LNCAP (cell line): ENCODE data around the gene RASGRP4.

ENCODE experiments used
- TF ChIP-seq, protein P1 (sequence below): fragments of 450-650 bp; IDR thresholded peaks from 2 replicates; pipeline ENCODE4 v1.5.1; 2017; ENCODE audit warnings: mild to moderate bottlenecking

The RASGRP4 gene

DNA sequence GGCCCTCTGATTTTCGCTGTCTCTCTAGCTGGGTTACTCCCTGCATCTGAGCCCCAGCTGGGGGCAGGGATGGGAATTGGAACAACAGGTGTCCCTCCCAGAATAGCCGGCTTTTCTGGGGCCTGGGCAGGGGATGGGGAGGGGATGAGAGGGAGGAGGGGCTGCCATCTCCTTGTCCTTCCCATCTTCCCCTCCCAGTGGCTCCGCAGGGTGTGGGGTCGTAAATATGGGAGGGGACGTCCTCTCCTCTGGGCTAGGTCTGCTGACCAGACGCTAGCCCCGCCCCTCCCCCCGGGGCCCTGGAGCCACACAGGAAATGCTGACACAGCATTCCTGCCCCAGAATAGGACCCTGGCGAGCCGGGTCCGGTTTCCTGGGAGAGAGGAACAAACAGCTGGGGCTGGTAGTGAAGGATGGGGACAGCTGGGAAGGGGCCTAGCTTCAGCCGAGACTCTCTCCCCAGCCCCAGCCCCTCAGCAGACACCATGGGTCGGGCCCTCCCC lies 8.6 kb upstream of the RASGRP4 start:
- TF ChIP-seq, protein P1, sequence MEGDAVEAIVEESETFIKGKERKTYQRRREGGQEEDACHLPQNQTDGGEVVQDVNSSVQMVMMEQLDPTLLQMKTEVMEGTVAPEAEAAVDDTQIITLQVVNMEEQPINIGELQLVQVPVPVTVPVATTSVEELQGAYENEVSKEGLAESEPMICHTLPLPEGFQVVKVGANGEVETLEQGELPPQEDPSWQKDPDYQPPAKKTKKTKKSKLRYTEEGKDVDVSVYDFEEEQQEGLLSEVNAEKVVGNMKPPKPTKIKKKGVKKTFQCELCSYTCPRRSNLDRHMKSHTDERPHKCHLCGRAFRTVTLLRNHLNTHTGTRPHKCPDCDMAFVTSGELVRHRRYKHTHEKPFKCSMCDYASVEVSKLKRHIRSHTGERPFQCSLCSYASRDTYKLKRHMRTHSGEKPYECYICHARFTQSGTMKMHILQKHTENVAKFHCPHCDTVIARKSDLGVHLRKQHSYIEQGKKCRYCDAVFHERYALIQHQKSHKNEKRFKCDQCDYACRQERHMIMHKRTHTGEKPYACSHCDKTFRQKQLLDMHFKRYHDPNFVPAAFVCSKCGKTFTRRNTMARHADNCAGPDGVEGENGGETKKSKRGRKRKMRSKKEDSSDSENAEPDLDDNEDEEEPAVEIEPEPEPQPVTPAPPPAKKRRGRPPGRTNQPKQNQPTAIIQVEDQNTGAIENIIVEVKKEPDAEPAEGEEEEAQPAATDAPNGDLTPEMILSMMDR: no peak

DNA sequence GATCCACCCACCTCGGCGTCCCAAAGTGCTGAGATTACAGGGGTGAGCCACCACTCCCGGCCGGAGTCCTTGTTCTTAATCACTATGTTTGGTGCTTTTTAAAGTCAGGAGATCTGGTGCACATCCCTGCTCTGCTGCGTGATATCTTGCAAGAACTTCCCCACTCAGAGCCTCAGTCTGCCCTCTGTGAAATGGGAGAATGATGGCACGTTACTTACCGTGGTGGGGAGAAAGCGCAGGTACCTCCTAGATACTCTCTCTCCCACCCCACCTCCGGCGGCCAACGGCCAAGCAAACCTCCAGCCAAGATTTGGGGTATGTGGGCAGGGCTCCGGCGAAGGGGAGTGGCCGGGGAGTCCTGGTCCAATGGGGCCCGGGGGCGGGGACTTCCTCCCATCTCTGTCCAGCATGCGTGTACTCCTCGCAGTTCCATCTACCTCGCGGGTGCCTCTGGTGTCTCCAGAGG lies 7.3 kb upstream of the RASGRP4 start, which contains the start of gene RYR1:
TSS of gene RYR1 (plus strand) at position 424 of the 466 bp plus-strand sequence. CDS start 139 bp downstream, outside the sequence.
- TF ChIP-seq, protein P1: no peak

DNA sequence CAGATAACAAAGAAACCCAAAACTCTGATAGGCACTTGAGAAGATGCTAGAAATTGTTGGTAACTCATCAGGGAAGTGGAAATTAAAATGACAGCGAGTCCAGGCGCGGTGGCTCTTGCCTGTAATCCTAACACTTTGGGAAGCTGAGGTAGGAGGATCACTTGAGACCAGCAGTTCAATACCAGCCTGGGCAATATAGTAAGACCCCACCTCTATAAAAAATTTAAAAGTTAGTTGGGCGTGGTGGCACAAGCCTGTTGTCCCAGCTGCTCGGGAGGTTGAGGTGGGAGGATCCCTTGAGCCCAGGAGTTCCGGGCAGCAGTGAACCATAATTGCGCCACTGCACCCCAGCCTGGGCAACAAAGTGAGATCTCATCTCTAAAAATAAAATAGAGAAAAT lies 4.9 kb upstream of the RASGRP4 start:
- TF ChIP-seq, protein P1: no peak

DNA sequence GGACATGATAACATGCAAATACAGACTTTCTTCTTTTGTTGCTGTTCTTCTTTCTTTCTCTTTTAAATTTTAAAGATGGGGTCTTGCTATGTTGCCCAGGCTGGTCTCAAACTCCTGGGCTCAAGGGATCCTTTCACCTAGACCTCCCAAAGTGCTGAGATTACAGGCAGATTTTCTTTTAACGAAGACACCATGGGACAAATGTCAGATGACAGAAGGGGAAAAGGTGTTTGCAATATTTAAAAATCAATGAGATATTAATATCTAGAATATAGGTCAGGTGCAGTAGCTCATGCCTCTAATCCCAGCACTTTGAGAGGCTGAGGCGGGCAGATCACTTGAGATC lies 3.8 kb upstream of the RASGRP4 start:
- TF ChIP-seq, protein P1: no peak

DNA sequence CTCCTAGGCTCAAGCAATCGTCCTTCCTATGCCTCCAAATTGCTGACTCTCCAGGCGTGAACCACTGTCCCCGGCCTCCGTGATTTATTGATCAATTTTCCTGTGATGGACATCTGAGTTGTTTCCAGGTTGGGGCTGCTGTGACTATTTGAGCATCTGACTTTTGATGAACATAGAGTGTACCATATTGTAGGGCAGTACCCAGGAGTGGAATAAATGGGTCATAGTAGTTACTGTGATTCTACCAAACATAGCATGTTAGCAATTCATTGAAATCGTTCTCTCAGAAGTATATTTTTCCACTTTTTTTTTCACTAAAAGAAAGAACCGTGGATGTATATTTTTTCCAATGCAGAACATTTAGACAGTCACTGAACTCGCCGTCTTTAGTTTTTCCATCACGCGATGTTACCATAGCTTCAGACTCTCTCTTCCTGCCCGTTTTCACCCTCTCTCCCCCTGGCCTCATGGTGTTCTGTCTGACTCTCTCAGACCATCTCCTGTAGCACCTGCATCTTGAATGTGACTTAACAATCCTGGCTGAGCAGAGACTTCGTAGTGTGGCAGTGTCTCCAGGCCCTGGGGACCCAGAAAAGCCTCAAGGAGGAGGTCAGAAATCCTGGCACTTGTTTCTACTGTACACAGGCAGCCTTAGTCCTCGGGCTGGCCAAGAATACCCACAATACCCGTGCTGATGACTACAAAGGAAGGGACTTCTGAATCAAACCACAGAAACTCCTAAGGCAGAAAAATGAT lies 3.2 kb upstream of the RASGRP4 start:
- TF ChIP-seq, protein P1: no peak

DNA sequence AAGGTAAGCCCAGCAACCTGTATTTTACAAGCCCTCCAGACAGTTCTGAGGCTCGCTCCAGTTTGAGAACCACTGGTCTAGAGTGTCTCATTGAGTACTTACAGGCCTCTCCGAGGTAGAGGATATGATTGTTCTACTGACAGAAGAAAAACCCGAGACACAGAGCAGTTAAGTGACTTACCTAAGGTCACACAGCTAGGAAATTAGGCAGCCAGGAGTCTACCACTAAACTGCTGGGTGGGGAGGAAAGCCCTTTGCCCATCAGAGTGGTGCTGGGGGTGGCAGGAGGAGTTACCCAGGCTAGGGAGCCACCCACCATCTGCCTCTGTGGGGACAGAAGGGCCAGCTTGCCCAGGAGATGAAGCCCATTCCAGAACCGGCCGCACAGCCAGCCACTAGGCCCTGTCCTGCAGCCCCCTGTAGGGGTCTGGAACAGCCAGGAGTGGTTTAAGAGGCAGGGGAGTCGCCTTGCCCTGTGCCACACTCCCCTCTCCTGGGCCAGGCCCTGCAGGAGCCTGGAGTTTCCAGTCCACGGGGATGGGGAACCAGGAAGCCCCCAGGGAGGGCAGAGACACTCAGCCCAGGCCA lies 703 bp downstream of the RASGRP4 start:
- TF ChIP-seq, protein P1: no peak

DNA sequence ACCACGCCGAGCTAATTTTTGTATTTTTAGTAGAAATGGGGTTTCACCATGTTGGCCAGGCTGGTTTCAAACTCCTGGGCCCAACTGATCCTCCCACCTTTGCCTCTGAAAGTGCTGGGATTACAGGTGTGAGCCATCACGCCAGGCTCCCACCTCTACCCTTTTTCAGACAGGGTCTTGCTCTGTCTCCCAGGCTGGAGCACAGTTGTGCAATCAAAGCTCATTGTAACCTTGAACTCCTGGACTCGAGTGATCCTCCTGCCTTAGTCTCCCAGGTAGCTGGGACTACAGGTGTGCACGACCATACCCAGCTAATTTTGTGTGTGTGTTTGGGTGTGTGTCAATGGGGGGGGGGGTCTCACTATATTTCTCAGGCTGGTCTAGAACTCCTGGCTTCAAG lies 1.7 kb downstream of the RASGRP4 start:
- TF ChIP-seq, protein P1: no peak
